Limb (tissue), 2 donors: Measurements from ENCODE around the gene KDM2A.
A peak's percentile ranks its signal among the peaks of the same experiment; 100 is the strongest.

Source experiments
- DNase-seq, 2 donors: peaks; one replicate each; pipeline ENCODE4 v3.0.0-alpha.2; 2016; ENCODE audit errors: extremely low spot score in 2 of 2

KDM2A gene

DNA sequence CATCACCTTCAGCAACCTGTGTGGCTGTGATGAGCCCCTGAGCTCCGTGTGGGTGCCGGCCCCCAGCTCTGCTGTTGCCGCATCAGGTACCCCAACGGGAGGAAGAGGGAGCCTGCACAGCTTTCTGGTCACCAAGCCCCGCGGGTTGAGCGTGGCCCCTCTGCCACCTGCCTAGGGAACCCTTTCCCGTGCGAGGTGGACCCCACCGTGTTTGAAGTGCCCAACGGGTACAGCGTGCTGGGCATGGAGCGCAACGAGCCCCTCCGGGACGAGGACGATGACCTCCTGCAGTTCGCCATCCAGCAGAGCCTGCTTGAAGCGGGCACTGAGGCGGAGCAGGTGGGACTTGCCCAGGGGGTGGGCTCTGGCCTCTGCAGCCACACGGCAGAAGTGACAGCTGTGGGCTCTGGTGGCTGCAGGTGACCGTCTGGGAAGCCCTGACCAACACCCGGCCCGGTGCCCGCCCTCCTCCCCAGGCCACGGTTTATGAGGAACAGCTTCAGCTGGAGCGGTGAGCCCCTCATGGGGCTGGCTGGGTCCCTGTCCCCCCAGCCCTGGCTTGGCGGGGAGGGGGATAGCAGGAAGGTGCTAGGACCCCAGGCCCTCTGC, 182.4 kb downstream of the KDM2A start:
- no peak for DNase-seq

- peak; percentile 62 to 72 for DNase-seq
These were observed 183.0 kb downstream of the KDM2A start for GRCh38 chr11:67301951-67302516.

- peak in 1 of 2 donors; percentile 46 for DNase-seq
These were observed 183.6 kb downstream of the KDM2A start for GRCh38 chr11:67302571-67303131.

GRCh38 chr11:67303132-67303834, 184.2 kb downstream of the KDM2A start, which contains the start of gene SSH3:
Gene SSH3 (plus strand): TSS chr11:67303530. CDS start chr11:67303626, 96 bp downstream.
- DNase-seq = peak; percentile 50 to 67

DNA sequence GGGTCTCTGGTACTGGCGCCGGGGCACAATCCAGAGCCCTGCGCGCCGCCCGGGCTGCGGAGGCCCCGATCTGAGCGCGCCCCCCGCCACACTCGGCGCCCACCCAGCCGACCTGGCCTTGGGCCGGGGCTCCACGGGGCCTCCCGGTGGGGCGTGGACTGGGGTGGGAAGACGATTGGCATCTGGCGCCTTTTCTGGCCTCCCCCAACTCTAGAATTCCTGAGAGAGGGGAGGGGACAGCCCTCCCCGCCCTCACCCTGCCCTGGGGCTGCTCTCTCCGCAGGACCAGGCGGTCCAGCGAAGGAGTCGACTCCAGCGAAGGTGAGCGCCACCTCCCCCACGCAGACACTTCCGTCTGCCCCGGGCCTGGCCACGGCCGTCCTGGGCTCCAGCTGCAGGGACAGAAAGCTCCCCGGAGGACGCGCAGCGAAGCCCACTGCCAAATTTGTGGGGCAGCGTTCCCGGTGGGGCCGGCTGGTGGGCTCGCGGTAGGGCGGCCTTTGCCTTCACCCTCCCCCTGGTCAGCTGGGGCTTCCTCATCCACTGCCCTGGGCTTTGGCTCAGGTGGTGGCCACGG, 184.9 kb downstream of the KDM2A start:
- DNase-seq = no peak

DNA sequence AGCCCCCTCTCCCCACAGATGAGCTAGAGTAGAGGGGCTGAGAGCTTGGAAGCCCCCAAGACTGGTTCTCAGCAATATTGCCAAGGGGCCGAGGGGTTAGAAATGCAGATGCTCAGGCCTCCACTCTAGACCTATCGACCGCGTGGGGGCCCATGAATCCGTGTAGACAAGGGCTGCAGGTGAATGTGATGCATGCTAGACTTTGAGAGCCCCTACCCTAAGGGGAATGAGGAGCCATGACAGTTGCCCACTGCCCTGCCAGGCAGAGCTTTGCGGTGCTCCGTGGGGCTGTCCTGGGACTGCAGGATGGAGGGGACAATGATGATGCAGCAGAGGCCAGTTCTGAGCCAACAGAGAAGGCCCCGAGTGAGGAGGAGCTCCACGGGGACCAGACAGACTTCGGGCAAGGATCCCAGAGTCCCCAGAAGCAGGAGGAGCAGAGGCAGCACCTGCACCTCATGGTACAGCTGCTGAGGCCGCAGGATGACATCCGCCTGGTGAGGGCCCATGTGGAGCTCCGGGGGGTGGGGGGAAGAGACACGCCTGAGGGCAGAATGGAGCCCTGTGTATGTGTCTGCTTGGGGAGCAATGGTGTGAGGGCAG, 185.5 kb downstream of the KDM2A start:
- peak in 1 of 2 donors; percentile 29 for DNase-seq

GRCh38 chr11:67306769-67307544, 187.9 kb downstream of the KDM2A start:
- DNase-seq = no peak

DNA sequence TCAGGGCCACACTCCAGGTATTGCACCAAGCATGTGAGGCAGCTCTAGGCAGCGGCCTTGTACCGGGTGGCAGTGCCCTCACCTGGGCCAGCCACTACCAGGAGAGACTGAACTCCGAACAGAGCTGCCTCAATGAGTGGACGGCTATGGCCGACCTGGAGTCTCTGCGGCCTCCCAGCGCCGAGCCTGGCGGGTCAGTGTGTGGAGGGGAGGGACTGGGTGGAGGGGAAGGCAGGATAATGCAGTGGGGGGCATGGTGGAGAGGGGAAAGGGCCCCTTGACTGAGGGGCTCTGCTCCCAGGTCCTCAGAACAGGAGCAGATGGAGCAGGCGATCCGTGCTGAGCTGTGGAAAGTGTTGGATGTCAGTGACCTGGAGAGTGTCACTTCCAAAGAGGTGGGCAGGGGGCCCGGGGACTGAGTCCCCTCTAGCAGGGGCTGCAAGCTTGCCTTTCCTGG, 188.5 kb downstream of the KDM2A start:
- no peak for DNase-seq
